HG03439 (cell line): Measurements from ENCODE around the gene TLL1.

ENCODE experiments used
- ATAC-seq: cut with Tn5 transposase; IDR thresholded peaks from one replicate; pipeline ENCODE4 v1.9.1; 2021; ENCODE audit warnings: mild to moderate bottlenecking, moderate library complexity; ENCODE audit not compliant: unreplicated experiment

TLL1 gene

DNA sequence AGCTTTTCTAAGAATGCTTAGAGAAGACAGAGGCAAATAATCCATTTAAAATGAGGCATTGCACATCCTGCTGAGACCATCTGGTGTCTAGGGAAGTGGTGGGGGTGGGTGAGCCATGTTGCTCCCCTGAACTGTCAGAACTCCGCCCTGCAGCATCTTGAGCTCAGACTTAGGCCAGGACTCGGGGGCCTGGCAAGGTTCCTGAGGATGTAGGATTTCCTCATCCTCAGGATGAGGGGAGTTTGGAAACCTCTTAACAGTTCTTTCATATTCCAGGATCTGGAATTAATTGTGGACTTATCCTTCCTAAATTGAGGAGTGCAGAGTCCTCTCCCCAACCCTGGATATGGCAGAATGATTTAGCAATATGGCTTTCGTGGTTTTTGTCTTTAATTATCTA, 6.6 kb downstream of the TLL1 start:
- no peak for ATAC-seq

DNA sequence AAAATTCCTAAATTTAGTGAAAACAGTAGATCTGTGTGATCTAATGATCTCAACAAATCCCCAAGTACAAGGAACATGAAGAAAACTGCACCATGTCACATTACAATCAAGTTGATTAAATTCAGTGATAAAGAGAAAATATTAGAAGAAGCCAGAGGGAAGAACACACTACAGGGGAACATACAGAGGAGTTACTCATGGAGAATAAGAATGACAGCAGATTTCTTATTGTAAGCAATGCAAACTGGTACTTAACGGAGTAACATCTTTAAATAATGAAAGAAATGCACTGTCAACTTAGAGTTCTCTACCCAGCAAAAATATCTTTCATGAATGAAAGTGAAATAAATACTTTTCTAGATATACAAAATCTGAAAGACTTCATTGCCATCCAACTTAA, 21.1 kb downstream of the TLL1 start:
- no peak for ATAC-seq

DNA sequence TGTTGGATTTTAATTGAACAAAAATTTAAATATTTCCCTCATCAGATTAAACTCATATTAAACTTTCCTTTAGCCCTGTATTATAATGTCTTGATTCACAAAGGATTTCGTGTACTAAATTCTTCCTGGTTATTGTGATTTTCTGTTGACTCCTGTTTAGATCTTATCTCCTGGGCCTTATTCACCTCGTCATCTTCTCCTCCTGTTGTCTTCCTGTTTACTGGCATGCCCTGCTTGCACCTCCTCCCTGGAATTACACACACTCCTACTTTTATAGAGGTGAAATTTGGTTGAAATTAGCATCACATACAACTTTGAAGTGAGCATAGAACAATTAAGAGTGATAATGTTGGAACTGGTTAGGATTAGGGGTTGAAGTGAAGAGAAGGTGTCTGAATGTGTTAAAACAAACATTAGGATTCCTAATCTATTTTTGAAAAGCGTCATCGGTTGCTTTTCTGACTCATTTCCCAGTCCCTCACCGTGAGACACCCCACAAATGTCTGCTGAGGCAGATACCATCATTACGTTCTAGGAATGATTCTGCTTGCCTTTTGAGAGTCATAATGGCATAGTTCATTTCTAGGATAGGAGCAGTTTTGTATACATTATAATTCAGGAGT, 32.5 kb downstream of the TLL1 start:
- ATAC-seq: no peak

DNA sequence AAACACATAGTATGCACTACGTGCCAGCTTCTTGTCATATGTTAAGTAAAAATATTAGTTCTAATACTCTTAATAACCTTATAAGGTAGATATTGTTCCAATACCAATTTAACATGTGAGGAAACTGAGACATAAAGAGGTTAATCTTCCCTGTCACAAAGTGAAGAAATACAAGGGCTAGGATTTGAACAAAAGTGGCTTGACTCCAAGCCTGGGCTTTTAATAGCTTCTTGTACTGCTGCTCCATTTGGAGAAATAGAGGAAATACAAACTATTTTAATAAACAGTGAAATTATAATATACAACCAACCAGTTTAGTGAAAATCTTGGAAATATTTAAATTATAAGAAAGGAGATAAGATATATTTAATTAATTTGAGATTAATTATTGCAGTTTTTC, 33.2 kb downstream of the TLL1 start:
- ATAC-seq: no peak

DNA sequence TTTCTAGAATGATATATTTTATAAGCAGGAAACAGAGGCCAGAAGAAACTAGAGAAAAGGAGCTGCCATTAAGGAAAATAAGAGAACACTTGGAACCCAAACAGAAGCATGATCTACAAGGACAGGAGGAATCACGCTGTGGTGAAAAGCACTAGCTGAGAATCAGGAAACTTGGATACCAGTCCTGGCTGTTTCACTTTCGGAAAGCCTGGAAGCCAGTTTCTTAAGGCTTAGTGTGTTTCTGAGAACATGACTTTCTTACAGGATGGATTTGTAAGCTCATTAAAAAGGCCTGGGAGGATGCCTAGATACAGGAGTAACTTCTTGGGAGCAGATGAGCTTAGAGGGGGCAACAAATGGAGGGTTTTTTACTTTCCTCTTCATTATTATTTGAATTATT, 36.9 kb downstream of the TLL1 start:
- no peak for ATAC-seq

DNA sequence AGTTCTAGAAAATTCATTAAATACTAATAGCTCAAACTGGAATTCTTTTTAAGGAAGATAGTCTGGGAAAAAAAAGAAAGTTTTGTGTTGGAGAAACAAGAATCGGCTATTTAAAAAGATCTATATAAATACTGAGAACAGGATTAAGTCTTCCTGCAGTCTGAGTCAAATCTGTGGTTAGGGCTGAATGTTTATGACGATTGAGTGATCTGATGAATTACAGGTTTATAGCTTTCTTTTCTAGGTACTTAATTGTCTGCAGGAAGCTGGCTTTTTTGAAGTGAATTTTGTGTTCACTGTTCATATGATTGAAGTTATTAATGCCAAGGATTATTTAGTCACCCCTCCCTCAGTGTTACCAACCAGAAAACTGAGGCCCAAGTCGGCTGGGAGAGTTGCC, 42.2 kb downstream of the TLL1 start:
- no peak for ATAC-seq

DNA sequence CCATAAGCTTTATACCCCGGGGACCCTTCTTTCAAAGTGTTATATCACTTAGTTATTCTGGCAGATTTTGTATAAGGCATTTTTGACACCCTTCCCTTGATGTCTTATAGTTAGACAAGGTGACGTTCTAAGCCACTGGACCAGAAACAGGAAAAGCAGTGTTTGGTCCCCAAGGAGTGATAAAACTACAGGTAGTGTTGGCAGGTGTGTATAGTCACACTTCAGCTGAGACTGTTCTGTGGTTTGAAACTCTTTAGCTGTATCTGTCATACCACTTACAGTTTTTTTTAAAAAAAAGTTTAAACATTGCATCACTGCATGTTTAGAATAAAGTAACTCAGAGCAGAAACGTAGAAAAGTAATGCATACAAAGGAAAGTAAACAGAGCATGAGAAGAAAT, 48.5 kb downstream of the TLL1 start:
- ATAC-seq: no peak

DNA sequence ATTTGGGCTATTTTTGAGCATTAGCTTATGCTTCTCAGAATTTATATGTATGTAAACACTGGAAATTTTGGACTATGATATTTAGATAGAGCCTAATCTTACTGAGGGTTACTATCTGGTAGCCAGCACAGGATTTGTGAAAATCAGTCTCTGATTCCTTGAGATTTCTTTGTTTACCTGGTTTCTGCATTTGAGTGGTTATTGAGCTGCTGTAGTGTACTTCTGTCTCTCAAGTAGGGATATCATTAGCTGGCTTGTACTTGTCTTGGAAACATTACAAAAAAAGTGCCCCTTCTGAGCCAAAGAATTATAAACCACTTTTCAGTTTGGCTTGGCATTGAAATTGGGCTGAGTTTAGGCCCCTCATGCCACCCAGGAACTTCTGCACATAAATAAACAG, 49.7 kb downstream of the TLL1 start:
- no peak for ATAC-seq

DNA sequence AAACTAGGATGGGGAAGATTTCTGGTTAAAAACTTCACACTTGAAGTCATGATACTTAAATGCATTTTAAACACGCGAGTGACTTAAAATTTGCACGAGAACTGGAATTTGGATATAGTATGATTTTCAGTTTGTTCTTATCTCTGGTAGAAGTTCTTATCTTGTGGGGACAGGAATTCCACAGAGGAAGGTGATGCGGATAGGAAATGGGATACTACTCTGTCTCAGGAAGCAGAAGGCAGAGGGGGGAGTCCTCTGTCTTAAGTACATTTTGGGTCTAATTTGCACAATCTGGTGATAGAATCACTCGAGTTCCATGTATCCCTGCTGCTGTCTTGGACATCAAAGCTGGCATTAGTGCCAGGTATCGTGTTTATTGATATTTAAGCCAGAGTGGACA, 53.3 kb downstream of the TLL1 start:
- ATAC-seq: no peak

DNA sequence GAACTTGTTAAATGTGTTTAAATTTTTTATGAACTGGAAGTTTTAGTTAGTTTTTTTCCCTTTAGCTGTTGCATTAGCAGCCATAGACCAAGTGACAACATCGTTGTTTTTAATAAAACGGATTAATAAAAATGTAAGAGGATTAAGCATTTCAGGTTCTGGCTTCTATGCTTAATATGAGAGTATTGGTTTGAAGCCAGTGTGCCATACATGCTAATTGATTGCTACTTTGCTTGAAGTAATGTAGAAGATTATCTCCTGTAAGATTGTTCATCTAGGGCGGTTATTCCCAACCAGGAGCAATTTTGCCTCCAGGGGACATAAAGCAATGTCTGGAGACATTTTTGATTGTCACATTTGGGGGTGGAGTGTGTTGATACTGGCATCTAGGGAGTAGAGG, 54.3 kb downstream of the TLL1 start:
- ATAC-seq: no peak

DNA sequence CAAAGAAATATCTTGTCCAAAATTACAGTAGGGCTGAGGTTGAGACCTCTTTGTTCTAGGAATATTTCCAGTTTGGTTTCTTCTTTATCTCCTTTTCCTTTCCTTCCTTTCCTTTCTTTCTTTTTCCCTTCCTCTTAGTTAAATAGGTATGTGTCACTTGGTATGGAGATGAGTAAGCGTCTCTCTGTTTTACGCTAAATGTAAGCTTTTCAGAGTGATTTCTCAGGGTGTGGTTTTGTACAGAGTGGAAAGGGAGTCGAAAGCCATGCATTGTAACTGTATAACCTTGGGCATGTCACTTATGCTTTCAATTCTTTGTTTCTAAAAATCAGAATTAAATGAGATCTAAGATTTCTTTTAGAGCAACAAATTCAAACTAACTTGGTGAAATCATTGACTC, 54.8 kb downstream of the TLL1 start:
- no peak for ATAC-seq

DNA sequence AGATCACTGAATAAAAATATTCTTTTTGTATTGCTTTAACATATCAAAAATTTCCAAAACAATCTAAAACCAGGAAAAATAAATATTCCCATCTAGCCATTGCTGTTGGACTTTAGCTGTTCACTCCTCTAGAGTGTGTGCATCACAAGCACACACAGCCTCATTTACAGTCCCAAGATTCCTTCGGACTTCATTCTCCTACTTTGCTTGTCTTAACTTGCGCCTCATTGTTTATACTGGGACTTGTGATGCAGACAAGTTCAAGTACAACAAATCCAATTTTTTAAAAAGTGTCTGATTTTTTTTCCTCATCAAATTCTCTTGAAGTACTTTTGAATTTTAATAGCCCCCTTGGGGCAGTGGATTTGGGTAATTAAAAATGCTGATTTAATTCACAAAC, 55.6 kb downstream of the TLL1 start:
- no peak for ATAC-seq

DNA sequence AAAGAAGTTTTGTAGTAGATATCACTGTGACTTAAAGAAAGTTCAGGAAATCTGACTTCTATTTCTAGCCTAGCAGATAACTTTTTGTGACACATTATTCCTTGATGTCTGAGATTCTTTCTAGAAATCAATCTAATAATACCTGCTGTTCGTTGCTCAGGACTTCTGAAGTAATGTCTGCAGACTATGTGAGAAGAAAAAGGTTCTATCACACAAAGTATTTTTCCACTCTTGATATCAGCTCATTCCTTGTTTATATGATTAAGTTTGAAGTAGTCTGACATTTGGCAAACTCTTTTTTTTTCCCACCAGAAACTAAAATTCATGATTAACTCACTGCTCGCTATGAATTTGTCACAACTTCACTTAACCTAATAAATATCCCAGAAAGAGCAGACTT, 56.6 kb downstream of the TLL1 start:
- no peak for ATAC-seq

DNA sequence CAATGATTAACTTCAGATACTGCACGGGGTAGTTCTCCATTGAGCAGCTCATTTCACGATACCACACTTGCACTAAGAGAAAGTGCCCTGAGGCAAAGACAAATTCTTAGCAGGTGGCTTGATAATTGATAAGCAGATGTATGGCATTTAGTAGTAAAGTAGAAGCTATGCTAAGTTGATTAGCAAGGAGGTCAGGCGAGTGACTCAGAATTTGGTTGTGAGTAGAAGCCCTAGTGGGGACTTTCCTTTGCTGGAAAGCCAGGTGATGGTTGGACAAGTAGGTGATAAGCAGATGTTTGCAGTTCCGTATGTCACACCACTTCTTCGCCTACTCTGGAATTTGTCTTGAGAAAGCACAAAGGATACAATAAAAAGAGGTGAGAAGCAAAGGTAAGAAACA, 58.7 kb downstream of the TLL1 start:
- ATAC-seq: no peak

DNA sequence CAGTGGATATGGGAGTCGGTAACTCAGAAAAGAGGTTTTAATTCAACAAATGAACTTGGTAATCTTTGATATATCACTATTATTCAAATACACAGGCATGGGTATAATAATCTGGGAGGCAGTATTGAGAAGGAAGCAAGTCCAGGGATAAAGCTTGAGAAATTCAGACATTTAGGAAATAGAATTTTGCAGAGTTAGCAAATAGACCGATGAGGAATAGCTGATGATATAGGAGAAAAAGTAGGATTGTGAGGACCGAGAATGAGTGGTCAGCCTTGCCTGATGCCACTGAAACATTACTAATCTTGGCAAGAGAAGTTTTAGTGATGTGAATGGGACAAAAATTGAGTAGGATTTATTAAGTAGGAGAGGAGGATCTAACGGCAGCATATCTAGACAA, 71.9 kb downstream of the TLL1 start:
- no peak for ATAC-seq

DNA sequence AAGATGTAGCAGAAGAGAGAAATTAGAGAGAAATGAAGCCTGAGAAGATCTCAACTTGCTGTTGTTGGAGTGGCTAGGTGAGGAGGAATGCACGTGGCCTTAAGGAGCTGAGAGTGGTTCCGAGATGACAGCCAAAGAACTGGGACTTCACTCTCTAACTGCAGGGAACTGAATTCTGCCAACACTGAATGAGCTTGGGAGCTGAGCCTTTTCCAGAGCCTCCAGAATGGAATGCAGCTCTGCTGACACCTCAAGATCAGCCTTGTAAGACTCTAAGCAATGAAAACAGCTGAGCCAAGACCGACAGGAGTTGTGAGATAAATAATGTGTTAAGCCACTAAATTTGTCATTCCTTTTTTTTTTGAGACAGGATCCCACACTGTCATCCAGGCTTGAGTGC, 73.0 kb downstream of the TLL1 start:
- ATAC-seq: no peak

DNA sequence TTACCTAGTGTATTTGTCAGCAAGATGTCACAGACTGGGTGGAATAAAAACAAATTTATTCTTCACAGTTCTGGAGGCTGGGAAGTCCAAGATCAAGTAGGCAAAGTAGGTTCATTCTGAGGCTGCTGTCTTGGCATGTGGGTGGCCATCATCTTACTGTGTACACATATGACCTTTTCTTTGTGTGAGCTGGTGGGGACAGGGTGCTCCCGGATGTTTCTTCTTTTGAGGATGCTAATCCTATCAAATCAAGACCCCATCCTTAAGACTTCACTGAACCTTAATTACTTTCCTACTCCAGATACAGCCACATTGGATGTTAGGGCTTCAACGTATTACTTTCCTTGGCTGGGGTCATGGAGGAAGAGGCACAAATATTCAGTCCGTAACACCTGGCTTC, 74.0 kb downstream of the TLL1 start:
- ATAC-seq: no peak

DNA sequence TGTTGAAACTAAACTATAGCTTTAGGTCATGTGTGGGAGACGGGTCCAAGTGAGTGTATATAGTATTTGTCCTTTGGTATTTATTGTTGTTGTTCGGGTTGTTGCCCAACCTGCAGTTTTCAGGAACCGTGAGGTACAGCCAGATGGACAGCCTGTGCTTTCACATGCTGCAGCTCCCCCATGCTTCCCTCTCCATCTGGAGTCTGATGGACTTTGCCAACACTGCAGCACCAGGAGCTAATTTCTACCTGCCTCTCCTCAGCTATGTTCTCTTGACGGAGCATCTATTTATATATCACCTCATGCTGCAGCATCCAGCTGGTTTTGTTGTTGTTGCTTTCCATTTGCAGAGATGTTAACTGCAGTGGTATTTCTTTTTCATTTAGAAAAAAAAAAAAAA, 80.1 kb downstream of the TLL1 start:
- no peak for ATAC-seq

DNA sequence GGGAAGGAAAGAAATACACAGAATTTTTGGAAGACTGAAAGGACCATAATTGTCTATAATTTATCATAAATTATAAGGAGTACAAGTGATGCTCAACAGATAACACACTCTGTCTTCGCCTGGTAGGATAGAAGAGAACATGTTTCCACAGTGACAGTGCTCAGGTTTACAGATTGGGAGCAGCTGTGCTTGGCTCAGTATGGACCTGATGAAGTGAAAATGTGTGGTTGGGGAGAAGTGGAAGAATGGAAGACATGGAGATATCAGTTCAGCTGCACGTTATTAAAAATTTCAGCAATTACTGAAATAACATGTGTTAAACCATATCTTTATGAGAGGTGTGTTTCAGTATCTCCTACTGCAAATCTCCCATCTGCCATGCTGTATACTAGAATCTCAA, 90.6 kb downstream of the TLL1 start:
- ATAC-seq: no peak

DNA sequence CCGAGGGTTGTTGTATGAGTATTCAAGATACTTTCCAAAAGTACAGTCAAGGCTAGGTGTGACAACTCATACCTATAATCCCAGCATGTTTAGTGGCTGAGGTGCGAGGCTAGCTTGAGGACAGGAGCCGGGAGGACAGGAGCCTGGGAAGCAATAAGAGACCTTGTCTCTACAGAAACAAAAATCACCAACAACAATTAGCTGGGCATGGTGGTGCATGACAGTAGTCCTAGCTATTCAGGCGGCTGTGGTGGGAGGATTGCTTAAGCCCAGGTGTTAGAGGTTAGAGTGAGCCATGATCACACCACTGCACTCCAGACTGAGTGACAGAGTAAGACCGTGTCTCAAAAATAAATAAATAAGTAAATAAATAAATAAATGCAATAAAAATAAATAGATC, 91.6 kb downstream of the TLL1 start:
- ATAC-seq: no peak

DNA sequence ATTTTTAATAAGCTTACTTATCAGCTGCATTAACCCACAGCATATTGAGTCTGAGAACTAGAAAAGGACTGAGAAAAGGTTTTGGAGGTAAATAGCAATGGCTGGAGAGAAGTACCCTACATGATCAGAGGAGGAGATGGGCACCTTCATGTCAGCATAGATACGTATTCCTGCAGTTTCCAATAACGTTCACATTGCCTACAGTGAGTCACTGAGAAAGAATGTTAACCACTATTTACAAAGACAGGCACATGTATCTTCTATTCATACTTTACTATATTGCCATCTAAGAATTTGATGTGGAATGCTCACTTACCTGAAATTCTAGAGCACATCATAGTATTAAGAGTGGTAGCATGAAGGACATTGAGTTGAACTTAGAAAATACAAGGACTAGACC, 92.5 kb downstream of the TLL1 start:
- no peak for ATAC-seq

DNA sequence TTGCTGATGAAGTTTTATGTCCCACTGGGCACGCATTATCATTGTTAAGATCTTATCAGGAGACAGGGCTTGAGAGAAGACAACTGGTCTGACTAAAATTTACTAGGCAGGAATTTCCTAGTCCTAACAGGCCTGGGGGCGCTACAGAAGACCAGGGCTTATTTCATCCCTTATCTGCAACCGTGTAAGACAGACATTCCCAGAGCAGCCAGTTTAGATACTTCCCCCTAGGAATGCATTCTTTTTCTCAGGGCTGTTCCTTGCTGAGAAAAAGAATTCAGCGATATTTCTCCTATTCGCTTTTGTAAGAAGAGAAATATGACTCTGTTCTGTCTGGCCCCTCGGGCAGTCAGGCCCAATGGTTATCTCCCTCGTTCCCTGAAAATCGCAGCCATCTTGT, 93.8 kb downstream of the TLL1 start:
- no peak for ATAC-seq

DNA sequence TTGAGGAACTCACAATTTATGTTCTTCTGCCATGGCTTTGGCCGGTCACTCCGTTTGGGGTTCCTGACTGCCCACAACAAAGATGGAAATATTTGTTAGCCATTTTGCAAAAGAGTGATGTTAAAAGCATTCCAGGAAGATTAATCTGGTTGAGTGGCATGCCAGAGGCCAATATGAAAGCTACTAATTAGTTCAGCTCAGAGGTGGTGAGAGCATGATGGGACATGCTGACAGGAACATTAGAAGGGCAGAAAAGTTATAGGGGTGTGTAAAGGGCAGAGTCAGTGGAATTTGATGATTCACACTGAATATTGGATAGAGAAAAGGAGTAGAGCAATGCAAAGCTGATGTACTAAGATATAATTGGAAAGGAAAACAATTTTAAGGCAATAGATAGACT, 94.4 kb downstream of the TLL1 start:
- no peak for ATAC-seq
